Motor neuron (in vitro differentiated cells): ENCODE results near the gene KHDC1L. TPM values are rescaled to one million over a fixed set of nuclear protein-coding genes. Genes with fewer than 3 reads are reported as not detected.
A peak's percentile ranks its signal among the peaks of the same experiment; 100 is the strongest.
"Not testable (repeated sequence)": the region's sequence is repeated elsewhere in the genome, so short reads cannot be mapped to it uniquely, and the experiment has no call there.

Experiments used
- ATAC-seq, 8 experiments: fragments of 200-7000 bp; cut with Tn5 transposase; replicated peaks in 6 of 8; 2 replicates each; pipeline ENCODE4 v1.8.0; 2021; ENCODE audit warnings: mild to moderate bottlenecking in 8 of 8, moderate library complexity in 8 of 8
- H3K27ac ChIP-seq, 2 donors: fragments of 250-450 bp; sonication (Bioruptor Pico); 2 replicates each; pipeline ENCODE4 v1.9.0; 2021; ENCODE audit warnings: antibody characterized with exemption in 2 of 2, mild to moderate bottlenecking in 2 of 2, moderate library complexity in 1 of 2
- H3K4me1 ChIP-seq, 2 donors: fragments of 250-450 bp; sonication (Bioruptor Pico); replicated peaks in 1 of 2; 2 replicates each; pipeline ENCODE4 v1.6.1; 2021; ENCODE audit warnings: antibody characterized with exemption in 2 of 2, mild to moderate bottlenecking in 2 of 2, moderate library complexity in 1 of 2
- H3K4me3 ChIP-seq, 5 donors: fragments of 250-450 bp; sonication (Bioruptor Pico); 2 replicates each; pipeline ENCODE4 v1.9.0; 2021; ENCODE audit warnings: antibody characterized with exemption in 5 of 5, mild to moderate bottlenecking in 5 of 5, moderate library complexity in 4 of 5
- WGBS, 10 experiments: fragments of 450-650 bp; shearing (Covaris generic); methylation state at CpG; one replicate each; pipeline ENCODE4 v1.0.0; 2022; 5-methylcytosine and 5-hydroxymethylcytosine counted together
- in situ Hi-C, 9 experiments: fragments of 400-800 bp; cut with MboI; loops; one replicate each; pipeline ENCODE4 v1.15.0; 2021; ENCODE audit warnings: low sequenced_read_pairs in 9 of 9, low pct_unique_long_range_greater_than_20kb in 2 of 9; ENCODE audit not compliant: unreplicated experiment in 9 of 9
- total RNA-seq, 8 experiments: library from RNA; unstranded; fragments of 300-600 nt; gene quantifications; 2 replicates each; pipeline versions ENCODE4 v1.2.3 to v1.2.4, GENCODE V29; 2022

KHDC1L gene, protein sequence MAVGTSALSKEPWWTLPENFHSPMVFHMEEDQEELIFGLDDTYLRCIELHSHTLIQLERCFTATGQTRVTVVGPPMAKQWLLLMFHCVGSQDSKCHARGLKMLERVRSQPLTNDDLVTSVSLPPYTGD
- total RNA-seq: 1 to 10 TPM in 2 of 8 experiments, under 1 TPM in 3, not detected in 3; 0.63 to 1.4 (median 1.00) TPM

DNA sequence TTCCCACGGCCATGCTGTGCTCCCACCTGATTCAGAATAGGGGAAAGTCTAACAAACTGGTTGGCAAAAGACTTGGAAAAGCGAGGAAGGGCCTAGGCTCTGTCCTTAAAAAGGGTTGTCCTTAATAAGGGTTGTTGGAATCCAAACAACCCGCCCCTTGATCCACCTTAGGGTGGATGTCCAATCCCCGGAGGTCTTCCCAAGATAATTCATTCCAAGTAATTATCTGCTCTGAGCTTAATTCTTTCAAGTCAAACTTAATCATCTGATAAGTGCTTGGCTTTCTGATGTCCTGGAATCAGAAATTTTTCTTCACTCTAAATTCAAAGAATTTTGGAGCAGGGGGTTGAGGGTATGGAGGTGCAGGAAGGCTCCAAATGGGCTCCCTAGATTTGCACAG, at the start of gene KHDC1L:
Gene KHDC1L (minus strand): TSS at position 101 of the 400 bp plus-strand sequence. CDS start 88 bp downstream, at position 13.
- WGBS, 10 experiments: 17 to 100% (median 90%) methylated on average over 1 to 4 of the region's 4 CpGs; no CpG with 5 or more reads in 2 of the 10 experiments
- no peak for ATAC-seq
- Histone ChIP-seq H3K4me3 (no peak within 1 kb of the TSS), H3K4me1 (no peaks in the 10 kb centered on the region), H3K27ac (no peak within 1 kb of the TSS)
- in situ Hi-C loops: no loop called here

DNA sequence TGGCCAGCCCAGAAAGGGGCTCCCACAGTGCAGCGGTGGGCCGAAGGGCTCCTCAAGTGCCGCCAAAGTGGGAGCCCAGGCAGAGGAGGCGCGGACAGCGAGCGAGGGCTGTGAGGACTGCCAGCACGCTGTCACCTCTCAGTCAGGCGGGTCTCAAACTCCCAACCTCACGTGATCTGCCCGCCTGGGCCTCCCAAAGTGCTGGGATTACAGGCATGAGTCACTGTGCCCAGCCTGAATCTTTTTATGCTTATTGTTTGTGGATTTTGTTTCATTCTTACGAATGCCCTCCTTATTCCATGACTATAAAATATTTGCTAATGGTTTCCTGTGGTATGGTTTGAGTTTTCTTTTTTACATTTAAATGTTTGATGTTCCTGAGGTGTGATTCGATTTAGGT, 44.0 kb upstream of the KHDC1L start:
- H3K4me3 ChIP-seq, ATAC-seq, H3K4me1 ChIP-seq, H3K27ac ChIP-seq, in situ Hi-C loops: not testable (repeated sequence)
- 70 to 100% (median 90%) methylated on average over 2 to 4 of the region's 13 CpGs; no CpG with 5 or more reads in 2 of the 10 experiments for WGBS, 10 experiments

DNA sequence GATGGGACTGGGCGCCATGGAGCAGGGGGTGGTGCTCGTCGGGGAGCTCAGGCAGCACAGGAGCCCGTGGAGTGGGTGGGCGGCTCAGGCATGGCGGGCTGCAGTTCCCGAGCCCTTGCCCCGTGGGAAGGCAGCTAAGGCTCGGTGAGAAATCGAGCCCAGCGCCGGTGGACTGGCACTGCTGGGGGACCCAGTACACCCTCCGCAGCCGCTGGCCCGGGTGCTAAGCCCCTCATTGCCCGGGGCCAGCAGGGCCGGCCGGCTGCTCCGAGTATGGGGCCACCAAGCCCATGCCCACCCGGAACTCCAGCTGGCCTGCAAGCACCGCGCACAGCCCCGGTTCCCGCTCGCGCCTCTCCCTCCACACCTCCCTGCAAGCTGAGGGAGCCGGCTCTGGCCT, 43.6 kb upstream of the KHDC1L start:
- H3K4me1 ChIP-seq, H3K27ac ChIP-seq, ATAC-seq, H3K4me3 ChIP-seq, in situ Hi-C loops: not testable (repeated sequence)
- WGBS, 10 experiments: no CpG with 5 or more reads among the region's 27 CpGs

DNA sequence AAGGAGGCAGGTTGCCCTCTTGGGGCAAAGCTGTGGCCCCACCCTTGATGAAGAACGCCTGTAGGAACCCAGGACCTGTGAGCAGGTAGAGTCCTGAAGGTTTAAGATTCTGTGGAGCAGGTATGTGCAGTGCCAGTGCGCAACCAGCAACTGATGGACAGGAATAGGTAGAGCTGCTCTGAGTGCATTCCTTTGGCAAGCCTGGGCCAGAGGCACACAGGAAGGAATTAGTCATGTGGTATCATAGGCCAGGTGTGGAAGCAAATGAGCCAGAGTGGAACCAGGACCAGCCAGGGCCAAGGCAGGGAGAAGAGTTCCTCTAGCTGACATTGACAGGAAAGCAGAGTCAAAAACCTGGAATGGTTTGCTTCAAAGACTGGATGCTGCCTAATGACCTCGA, 39.1 kb upstream of the KHDC1L start:
- in situ Hi-C loops: no loop called here

DNA sequence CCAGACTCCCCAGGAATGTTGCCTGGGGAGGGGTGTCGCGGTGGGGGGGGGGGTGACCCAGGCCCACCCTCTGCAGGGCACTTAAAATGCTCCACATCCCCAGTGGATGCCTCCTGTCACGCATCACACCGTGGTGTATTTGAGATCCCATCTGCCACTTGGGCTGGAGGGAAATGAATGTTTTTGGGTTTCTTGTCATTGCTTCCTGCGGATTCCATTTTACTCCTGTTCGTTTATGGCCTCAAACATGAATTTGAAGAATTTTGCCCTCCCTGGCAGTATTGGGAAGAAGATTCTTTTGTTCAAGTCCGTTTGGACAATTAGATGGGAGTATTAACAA, 38.2 kb upstream of the KHDC1L start:
- peak in 6 of 8 experiments; percentile 7 to 28 (median 24) for ATAC-seq
- Histone ChIP-seq H3K4me1 (peaks cover 12 to 19% of the 10 kb centered on the region in 2 donors), H3K27ac (peak overlapping the region; percentile 68 to 78), H3K4me3 (peak overlapping the region; percentile 48 to 72 (median 63))
- 40 to 100% (median 55%) methylated on average over 1 to 3 of the region's 7 CpGs; no CpG with 5 or more reads in 2 of the 10 experiments for WGBS, 10 experiments
- in situ Hi-C loops: no loop called here

More for the DNA sequence above, 39.1 kb upstream of the KHDC1L start:
- Histone ChIP-seq H3K27ac (no peak overlapping the region), H3K4me1 (peaks cover 12 to 19% of the 10 kb centered on the region in 2 donors), H3K4me3 (no peak overlapping the region)
- ATAC-seq: no peak
- WGBS, 10 experiments: 60 to 100% (median 100%) methylated on average over 1 to 3 of the region's 3 CpGs; no CpG with 5 or more reads in 2 of the 10 experiments

DNA sequence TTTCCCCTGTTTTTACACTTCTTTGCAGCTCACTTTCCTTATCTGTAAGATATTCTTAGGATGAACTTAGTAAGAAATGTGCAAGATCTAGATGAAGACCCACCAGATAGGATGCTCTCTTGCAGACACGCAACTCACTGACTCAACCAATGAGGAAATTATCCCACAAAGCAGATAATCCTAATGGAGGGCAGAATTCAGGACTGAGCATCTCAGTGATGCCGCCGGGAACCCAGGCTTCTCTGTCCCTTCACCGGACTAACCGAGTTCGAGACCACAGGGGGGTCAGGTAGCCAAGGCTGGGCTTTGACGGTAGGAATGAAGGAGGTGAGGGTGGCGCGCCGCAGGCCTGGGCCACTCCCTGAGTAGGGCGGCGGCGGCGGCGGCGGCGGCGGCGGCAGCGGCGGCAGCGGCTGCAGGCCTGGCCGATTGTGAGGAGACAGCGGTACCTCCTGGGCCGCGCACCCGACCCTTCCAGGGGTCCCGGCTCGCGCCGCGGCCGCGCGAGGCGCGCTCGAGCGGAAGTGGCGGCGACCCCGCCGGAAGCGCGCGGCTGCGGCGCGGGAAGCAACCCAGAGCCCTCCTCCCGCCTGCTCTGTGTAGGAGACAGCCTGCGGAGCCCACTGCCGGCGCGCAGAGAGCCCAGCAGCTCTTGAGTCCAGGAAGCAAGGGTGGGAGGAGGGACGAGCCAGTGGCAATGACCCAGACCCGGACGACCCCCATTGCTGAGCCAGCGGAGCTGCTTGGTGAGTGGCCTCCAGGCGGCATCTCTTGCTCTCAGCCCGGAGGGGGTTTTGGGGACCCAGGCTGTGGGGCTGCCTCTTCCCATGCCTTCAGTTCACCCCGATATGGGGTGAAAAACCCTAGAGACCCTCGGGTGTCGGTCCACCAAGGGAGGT, 37.6 kb upstream of the KHDC1L start, which contains the start of gene KHDC1:
Gene KHDC1 (minus strand): TSS at position 526 of the 899 bp plus-strand sequence. CDS start 20,679 bp downstream, outside the sequence.
- in situ Hi-C loops: no loop called here
- Histone ChIP-seq H3K27ac (peak within 1 kb of the TSS; percentile 68 to 78), H3K4me3 (peak within 1 kb of the TSS; percentile 48 to 72 (median 63)), H3K4me1 (peaks cover 12 to 19% of the 10 kb centered on the region in 2 donors)
- 2 to 83% (median 16%) methylated on average over 1 to 10 of the region's 63 CpGs; no CpG with 5 or more reads in 2 of the 10 experiments for WGBS, 10 experiments
- peak; percentile 90 to 98 (median 97) for ATAC-seq

DNA sequence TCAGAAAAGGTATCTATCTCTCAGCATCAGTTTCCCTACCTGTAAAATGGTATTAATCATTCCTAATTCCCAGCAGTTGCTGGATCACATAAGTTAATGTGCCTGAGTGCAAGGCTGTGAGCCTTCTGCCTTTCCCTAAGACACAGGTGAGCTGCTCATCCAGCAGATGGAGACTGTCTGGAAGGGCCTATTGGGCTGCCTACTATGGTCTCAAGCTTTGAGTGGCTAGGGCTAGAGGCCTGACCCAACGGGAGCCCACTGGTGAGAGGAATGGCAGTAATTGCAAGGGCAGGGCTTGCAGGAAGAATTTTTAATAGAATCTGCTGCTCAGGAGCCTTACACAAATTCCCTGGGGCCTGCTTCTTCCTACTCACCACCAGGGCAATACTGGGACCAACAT, 33.4 kb upstream of the KHDC1L start:
- WGBS, 10 experiments: 20 to 60% (median 60%) methylated on average over 1 of the region's 1 CpG; no CpG with 5 or more reads in 7 of the 10 experiments
- in situ Hi-C loops: no loop called here
- ATAC-seq: no peak
- Histone ChIP-seq H3K4me1 (peaks cover 5 to 10% of the 10 kb centered on the region in 2 donors), H3K4me3 (no peak overlapping the region), H3K27ac (no peak overlapping the region)

DNA sequence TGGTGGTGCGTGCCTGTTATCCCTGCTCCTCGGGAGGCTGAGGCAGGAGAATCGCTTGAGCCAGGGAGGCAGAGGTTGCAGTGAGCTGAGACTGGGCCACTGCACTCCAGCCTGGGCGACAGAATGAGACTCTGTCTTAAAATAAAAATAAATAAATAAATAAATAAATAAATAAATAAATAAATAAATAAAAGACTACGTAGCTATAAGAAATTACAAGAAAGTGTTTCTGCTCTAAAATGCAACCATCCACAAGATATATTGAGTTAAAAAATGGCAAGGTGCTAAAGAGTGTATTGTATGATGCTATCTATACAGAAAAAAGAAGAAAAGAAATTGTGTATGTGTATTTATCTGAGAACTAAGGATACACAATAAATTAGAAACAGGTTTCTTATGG, 29.0 kb upstream of the KHDC1L start:
- ATAC-seq, H3K4me1 ChIP-seq, H3K27ac ChIP-seq, in situ Hi-C loops, H3K4me3 ChIP-seq: not testable (repeated sequence)
- WGBS, 10 experiments: 88 to 100% (median 95%) methylated on average over 1 to 5 of the region's 5 CpGs

DNA sequence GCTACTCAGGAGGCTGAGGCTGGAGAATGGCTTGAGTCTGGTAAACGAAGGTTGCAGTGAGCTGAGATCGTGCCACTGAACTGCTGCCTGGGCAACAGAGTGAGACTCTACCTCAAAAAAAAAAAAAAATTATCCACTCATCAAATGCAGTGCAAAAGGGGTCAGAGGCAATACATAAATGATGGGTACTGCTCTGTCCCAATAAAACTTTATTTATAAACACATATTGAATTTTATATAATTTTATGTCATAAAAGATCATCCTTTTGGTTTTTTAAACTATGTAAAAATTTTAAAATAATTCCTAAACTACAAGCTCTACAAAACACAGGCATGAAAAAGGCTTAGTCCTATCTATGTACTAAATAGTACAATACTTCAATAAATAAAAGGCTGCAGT, 27.4 kb upstream of the KHDC1L start:
- H3K4me3 ChIP-seq: no peak overlapping the region
- H3K4me1 ChIP-seq: no peaks in the 10 kb centered on the region
- in situ Hi-C loops: no loop called here
- 13 to 100% (median 100%) methylated on average over 1 to 2 of the region's 2 CpGs; no CpG with 5 or more reads in 1 of the 10 experiments for WGBS, 10 experiments
- H3K27ac ChIP-seq: no peak overlapping the region
- ATAC-seq: no peak

DNA sequence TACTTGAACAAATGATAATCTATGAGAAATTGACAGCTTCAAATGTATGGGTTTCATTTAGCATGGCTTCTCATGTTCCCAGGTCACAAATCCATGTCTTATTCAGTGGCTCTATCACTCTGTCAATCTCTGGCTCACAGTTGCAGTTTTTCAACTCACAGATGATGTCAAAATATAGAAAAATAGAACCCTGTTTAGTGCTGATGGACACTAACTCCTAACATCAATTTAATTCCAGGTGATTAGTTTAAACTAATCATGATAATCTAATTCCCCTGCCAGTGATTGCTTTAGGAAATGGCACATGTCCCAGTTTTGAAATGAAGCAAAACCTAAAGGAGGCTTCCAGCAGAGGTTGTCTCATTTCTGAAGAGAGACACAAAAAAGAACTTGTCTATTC, 24.7 kb upstream of the KHDC1L start:
- Histone ChIP-seq H3K4me3 (no peak overlapping the region), H3K4me1 (no peaks in the 10 kb centered on the region), H3K27ac (no peak overlapping the region)
- no peak for ATAC-seq
- in situ Hi-C loops: no loop called here

DNA sequence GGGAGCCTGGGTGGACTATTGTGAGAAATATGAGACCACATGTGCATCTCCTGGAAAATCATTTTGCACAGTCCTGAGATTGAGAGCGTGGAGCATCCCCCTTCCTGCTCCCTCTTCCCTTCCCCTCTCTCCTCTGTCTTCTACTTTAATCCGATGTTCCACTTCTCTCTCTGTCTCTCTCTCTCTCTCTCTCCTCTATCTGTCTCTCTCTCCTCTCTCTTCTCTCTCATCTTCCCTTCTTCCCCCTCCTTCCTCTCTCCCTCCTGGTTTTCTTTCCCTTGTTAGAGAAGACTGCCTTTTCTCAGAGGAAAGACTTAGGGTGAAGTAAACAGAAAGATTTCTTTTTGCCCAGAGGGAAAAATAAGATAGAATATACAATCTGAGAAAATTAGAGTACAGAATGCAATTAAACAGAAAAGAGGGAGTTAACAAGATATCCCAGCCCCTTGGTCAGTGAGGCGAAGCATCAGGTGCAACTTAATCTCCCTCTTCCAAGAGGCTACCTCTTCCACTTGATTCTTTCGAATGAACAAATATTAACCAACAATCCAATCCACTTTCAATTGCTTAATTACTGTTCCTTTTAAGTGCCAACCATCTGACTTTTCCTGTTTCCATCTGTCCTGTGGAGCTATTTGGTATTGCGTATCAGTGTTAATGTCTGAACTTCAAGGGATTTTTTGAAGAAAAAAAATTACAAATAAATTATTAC, 23.1 kb upstream of the KHDC1L start:
- no peak for ATAC-seq
- Histone ChIP-seq H3K4me1 (no peaks in the 10 kb centered on the region), H3K4me3 (no peak overlapping the region), H3K27ac (no peak overlapping the region)
- in situ Hi-C loops: no loop called here
- 59 to 100% (median 86%) methylated on average over 2 to 5 of the region's 5 CpGs for WGBS, 10 experiments

DNA sequence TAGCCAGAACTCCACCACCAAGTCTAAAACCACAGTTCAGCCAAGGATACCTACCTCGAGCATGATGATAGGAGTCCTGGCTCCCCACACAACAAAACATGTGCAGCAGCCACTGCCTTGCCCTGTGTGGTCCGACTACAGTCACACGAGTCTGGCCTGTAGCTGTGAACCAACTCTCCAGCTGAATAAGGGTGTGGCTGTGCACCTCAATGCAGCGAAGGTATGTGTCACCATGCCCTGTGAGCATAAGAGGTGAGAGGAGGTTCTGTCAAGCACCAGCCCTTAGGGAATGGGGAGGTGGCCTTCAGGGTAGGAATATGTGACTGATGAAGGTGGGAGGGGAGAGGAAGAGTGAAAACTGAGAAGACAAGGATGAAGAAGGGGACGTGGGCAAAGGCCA, 16.7 kb upstream of the KHDC1L start:
- Histone ChIP-seq H3K4me1 (no peaks in the 10 kb centered on the region), H3K27ac (no peak overlapping the region), H3K4me3 (no peak overlapping the region)
- ATAC-seq: no peak
- WGBS, 10 experiments: 75 to 78% methylated on average over 2 to 3 of the region's 5 CpGs; no CpG with 5 or more reads in 8 of the 10 experiments
- in situ Hi-C loops: no loop called here

DNA sequence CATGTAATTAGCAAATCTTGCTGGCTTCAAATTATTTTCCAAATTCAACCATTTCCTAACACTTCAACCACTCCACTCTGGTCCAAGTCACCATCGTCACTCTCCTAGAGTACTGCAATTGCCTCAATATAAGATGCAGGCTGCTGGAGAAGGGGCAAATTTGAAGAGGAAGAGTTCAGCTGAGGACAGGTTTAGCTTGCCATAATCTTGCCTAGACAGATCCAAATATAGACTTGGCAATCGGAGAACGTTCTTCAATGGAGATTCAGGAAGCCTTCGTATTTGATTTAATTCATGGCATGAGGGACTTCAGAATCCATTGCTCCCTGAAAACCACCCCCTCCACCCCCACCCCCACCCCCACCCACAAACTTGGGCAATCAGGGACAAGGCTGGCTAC, 15.4 kb upstream of the KHDC1L start:
- no peak for ATAC-seq
- 59 to 100% (median 92%) methylated on average over 1 to 3 of the region's 4 CpGs; no CpG with 5 or more reads in 3 of the 10 experiments for WGBS, 10 experiments
- no peak overlapping the region for H3K27ac ChIP-seq
- no peaks in the 10 kb centered on the region for H3K4me1 ChIP-seq
- no peak overlapping the region for H3K4me3 ChIP-seq
- in situ Hi-C loops: no loop called here
